ENCODE measurements around the gene ELOVL1. TPM values are rescaled to one million over a fixed set of nuclear protein-coding genes. Genes with fewer than 3 reads are reported as not detected.

Gene ELOVL1
- total RNA-seq, 1 donor from 2014 or later: 40.3 TPM

GRCh38 chr1:43339584-43340232, 28.1 kb downstream of the ELOVL1 start:
- TF ChIP-seq CTCF (IDR thresholded peaks at IDR 0.05; ENCODE audit: unreplicated experiment): no peak
- Mint-ChIP-seq H3K4me1 (no peaks in the 10 kb centered on the region), H3K27ac (no peak overlapping the region), H3K36me3 (no peaks in the 10 kb centered on the region), H3K27me3 (ENCODE audit: low read depth) (peaks cover 3% of the 10 kb centered on the region), H3K4me3 (no peak overlapping the region), H3K9me3 (no peaks in the 10 kb centered on the region)
- DNase-seq (ENCODE audit: low spot score in 2 of 2, unreplicated experiment in 2 of 2): no peak

GRCh38 chr1:43338001-43338400, 29.8 kb downstream of the ELOVL1 start:
- no peak overlapping the region for H3K4me3 Mint-ChIP-seq
- H3K27ac Mint-ChIP-seq: no peak overlapping the region
- H3K4me1 Mint-ChIP-seq: no peaks in the 10 kb centered on the region
- peaks cover 3% of the 10 kb centered on the region for H3K27me3 Mint-ChIP-seq (ENCODE audit: low read depth)
- no peak for TF ChIP-seq CTCF (IDR thresholded peaks at IDR 0.05; ENCODE audit: unreplicated experiment)
- no peak for DNase-seq (ENCODE audit: low spot score in 2 of 2, unreplicated experiment in 2 of 2)
- H3K9me3 Mint-ChIP-seq: no peaks in the 10 kb centered on the region
- no peaks in the 10 kb centered on the region for H3K36me3 Mint-ChIP-seq

- H3K9me3 Mint-ChIP-seq: no peaks in the 10 kb centered on the region
- no peak for DNase-seq (ENCODE audit: low spot score in 2 of 2, unreplicated experiment in 2 of 2)
- no peak for TF ChIP-seq CTCF (IDR thresholded peaks at IDR 0.05; ENCODE audit: unreplicated experiment)
- no peaks in the 10 kb centered on the region for H3K4me1 Mint-ChIP-seq
- no peak within 1 kb of the TSS for H3K27ac Mint-ChIP-seq
- H3K4me3 Mint-ChIP-seq: no peak within 1 kb of the TSS
- no peaks in the 10 kb centered on the region for H3K36me3 Mint-ChIP-seq
- peaks cover 3% of the 10 kb centered on the region for H3K27me3 Mint-ChIP-seq (ENCODE audit: low read depth)
These were observed 30.2 kb downstream of the ELOVL1 start, which contains the start of gene MPL for GRCh38 chr1:43337588-43337987. Gene MPL (plus strand): TSS chr1:43337818. CDS start chr1:43337849, 31 bp downstream.

GRCh38 chr1:43334453-43335205, 33.2 kb downstream of the ELOVL1 start:
- no peak for DNase-seq (ENCODE audit: low spot score in 2 of 2, unreplicated experiment in 2 of 2)
- no peaks in the 10 kb centered on the region for H3K9me3 Mint-ChIP-seq
- peaks cover 3% of the 10 kb centered on the region for H3K27me3 Mint-ChIP-seq (ENCODE audit: low read depth)
- H3K36me3 Mint-ChIP-seq: no peaks in the 10 kb centered on the region
- H3K4me3 Mint-ChIP-seq: no peak overlapping the region
- no peak for TF ChIP-seq CTCF (IDR thresholded peaks at IDR 0.05; ENCODE audit: unreplicated experiment)
- H3K27ac Mint-ChIP-seq: no peak overlapping the region
- H3K4me1 Mint-ChIP-seq: peaks cover 3% of the 10 kb centered on the region

GRCh38 chr1:43331688-43332087, 36.1 kb downstream of the ELOVL1 start:
- TF ChIP-seq CTCF (IDR thresholded peaks at IDR 0.05; ENCODE audit: unreplicated experiment): no peak
- peaks cover 18% of the 10 kb centered on the region for H3K9me3 Mint-ChIP-seq
- H3K27me3 Mint-ChIP-seq (ENCODE audit: low read depth): no peaks in the 10 kb centered on the region
- DNase-seq (ENCODE audit: low spot score in 2 of 2, unreplicated experiment in 2 of 2): no peak
- no peak overlapping the region for H3K4me3 Mint-ChIP-seq
- H3K4me1 Mint-ChIP-seq: peaks cover 3% of the 10 kb centered on the region
- H3K27ac Mint-ChIP-seq: no peak overlapping the region
- H3K36me3 Mint-ChIP-seq: no peaks in the 10 kb centered on the region

Data from mesothelial cell of epicardium (in vitro differentiated cells).